Activated naive CD4-positive, alpha-beta T cell treated with anti-CD3 and anti-CD28 coated beads, Interleukin-2, amount 50 U/mL, for 72 hours (primary cell): ENCODE data around the gene DNAJC4. TPM values are rescaled to one million over a fixed set of nuclear protein-coding genes. Genes with fewer than 3 reads are reported as not detected.

Experiments used
- ATAC-seq, 2 donors: fragments of 150-1000 bp; cut with Tn5 transposase; 2 replicates each; pipeline ENCODE4 v1.10.0; 2021; ENCODE audit warnings: mild to moderate bottlenecking in 2 of 2, moderate library complexity in 2 of 2
- DNase-seq, 2 donors: peaks; one replicate each; pipeline ENCODE4 v3.0.0; 2021 to 2022; ENCODE audit warnings: low spot score in 2 of 2
- H3K27ac Mint-ChIP-seq, 2 donors: one replicate each; pipeline ENCODE4 v1.8.0; 2022; ENCODE audit warnings: mild to moderate bottlenecking in 2 of 2, mixed read lengths in 2 of 2
- H3K36me3 Mint-ChIP-seq, 2 donors: one replicate each; pipeline ENCODE4 v1.8.0; 2022; ENCODE audit warnings: mixed read lengths in 2 of 2
- H3K9me3 Mint-ChIP-seq, 2 donors: one replicate each; pipeline ENCODE4 v1.8.0; 2022; ENCODE audit warnings: mixed read lengths in 2 of 2
- total RNA-seq, 2 donors: library from RNA; stranded (reverse); gene quantifications; one replicate each; pipeline ENCODE4 v1.2.3, GENCODE V29; 2022

DNAJC4 gene
- total RNA-seq, 2 donors from 2014 or later, result 26.7 to 48.7 TPM

DNA sequence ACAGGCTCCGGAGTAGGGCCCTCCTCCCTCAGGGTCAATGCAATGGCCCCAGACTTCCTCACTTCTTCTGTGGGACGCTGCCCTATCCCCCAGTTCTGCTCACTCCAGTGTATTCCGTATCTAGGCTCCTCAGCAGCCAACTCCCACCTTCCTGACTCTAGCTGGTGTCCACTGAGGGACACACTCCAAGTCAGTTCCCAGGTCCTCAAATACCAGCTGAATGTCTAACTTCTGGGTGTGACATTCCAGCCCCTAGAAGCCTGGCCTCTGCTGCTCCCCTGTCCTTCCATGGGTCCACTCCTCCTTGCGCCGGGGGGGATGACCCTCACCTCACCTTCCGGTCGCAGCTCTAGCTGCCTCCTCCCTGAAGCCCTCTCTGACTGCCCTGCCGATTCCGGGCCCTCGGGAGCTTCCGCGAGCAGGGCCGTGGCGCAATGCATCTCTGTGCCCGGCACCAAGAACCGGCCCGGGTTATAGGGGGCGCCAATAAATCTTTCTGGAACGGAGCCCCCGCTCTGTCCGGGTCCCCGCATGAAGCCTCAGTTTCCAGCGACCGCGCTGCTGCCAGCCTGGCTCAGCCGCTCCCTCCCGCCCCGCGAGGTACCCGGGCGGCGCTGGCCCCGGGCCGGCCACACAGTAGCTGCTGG is 38.7 kb downstream of the DNAJC4 start:
- H3K9me3 Mint-ChIP-seq, result no peaks in the 10 kb centered on the region
- ATAC-seq, result peak; percentile 1 to 10

DNA sequence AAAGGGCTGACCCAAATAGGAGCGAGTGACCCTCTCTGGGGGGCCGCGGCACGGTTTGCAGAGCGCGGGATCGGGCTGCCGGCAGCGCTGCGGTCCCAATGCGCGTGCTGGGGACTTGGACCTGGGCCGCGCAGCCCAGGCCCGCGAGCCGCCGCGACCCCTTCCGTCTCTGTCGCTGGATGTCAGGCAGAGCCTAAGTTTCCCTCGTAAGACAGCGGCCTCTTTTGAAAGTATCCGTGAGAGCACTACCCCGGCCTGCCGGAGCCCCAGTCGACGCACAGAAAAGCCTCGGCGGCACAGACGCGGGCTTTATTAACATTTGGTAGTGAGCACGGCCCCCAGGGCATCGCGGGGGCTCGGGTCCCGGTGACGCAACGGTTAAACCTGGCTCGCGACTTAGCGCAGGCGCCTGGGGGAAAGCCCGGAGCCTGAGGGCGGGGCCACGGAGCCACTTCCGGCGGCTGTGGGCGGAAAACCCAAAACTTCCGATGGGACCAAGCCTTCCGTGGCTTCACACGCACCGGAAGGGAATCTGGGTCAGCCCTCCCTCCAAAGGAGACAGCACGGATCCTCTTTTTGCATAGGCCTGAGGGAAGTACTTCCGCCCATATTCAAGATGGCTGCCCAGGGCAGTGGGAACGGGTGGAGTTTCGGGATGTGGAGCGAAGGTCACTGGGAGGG is 39.3 kb downstream of the DNAJC4 start:
- ATAC-seq (peak; percentile 84 to 86), DNase-seq (peak; percentile 97 to 98)
- Mint-ChIP-seq H3K36me3 (peaks cover 10 to 14% of the 10 kb centered on the region in 2 donors), H3K27ac (peak overlapping the region; percentile 91 to 98), H3K9me3 (no peaks in the 10 kb centered on the region)

More for the DNA sequence above, 38.7 kb downstream of the DNAJC4 start:
- DNase-seq, result peak; percentile 56 to 71
- Mint-ChIP-seq H3K36me3 (peaks cover 10 to 14% of the 10 kb centered on the region in 2 donors), H3K27ac (peak overlapping the region; percentile 88 to 91)

DNA sequence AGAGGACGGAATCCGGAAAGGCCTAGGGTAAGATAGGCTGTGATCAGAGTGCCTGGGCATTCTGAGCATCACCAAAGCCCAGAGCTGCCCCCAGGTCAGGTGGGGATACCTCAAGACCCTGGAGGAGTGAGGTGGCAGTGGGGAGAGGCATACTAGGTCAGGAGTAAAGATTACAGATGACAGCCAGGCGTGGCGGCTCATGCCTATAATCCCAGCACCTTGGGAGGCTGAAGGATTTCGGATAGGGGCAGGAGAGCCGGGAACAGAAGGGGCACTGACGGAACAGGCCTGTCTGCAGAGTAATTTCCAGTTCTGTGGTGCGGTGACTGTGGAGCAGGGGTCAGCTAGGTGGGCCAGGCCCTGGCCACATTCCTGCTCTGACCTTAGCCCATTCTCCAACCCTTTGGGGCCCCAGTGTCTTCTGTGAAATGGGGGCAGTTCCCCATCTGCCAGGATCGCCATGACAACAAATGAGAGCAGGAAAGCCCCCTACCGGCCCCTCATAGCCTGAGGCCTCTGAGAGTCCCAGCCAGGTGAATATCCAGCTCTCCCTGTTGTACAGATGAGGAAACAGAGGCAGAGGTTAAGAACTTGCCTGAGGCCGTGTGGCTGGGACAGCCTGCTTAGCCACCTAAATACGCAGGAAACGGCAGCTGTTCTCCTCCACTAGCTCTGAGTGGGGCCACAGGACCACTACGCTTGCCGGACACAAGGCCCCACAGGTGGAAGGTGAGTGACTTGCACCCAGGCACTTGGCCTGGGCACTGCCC is 44.9 kb downstream of the DNAJC4 start:
- Mint-ChIP-seq H3K9me3 (no peaks in the 10 kb centered on the region), H3K27ac (peak overlapping the region in 1 of 2 donors; percentile 19), H3K36me3 (peaks cover 2 to 4% of the 10 kb centered on the region in 2 donors)
- no peak for ATAC-seq
- no peak for DNase-seq

DNA sequence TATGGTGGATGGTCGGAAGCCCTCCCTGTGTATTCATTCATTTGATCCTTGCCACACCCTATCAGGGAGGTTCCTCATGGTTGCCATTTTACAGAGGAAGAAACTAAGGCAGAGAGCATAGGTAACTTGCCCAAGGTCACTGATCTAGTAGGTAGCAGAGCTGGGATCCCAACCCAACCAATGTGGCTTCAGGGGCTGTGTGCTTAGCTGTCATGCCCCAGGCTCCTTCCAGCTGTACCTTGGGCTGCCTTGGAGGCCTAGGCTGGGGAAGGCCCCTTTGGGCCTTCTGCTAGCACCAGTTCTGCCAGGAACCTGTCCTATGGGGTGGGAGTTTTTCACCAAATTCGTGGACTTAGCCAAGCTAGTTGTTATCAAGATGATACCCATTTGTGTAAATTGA is 45.5 kb downstream of the DNAJC4 start:
- Mint-ChIP-seq H3K9me3 (no peaks in the 10 kb centered on the region), H3K36me3 (no peaks in the 10 kb centered on the region)
- no peak for ATAC-seq

DNA sequence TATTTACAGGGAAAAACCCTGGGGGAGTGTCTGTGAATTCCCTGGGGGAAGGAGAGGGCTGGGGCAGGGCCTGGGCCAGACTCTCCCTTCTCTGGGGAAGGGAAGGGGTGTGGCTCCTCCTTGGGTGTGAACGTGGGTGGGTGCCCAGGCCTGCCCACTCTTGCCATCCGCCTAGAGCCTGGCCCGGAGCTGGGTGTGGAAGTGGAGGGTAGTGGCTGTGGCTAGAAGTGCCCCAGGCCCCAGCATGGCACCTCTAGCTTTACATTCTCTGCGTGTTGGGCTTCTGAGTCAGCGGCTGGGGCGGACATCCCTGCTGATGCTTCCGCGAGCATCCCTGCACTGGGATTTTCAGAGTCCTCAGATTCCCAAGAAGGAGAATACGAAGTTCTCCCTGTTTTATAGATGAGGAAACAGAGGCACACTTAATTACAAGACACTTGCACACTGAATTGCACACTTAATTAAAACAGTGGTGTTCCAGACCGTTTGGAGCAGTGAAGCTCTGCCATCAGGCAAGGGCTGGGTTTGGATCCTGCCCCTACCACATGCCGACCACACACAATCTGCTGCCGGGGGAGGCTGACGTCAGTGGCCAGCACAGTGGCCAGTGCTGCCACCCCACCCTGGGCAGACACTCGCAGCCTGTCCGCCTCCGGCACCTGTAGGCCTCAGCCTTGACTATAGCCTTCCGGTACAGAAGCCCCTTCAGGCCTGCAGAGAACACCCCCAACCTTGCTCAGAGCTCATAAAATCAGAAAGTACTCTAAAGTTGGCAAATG is 46.5 kb downstream of the DNAJC4 start:
- no peak overlapping the region for H3K27ac Mint-ChIP-seq
- DNase-seq (no peak), ATAC-seq (no peak)
- no peaks in the 10 kb centered on the region for H3K36me3 Mint-ChIP-seq
- no peaks in the 10 kb centered on the region for H3K9me3 Mint-ChIP-seq

More for the DNA sequence above, 45.5 kb downstream of the DNAJC4 start:
- DNase-seq, result no peak
- H3K27ac Mint-ChIP-seq, result no peak overlapping the region

DNA sequence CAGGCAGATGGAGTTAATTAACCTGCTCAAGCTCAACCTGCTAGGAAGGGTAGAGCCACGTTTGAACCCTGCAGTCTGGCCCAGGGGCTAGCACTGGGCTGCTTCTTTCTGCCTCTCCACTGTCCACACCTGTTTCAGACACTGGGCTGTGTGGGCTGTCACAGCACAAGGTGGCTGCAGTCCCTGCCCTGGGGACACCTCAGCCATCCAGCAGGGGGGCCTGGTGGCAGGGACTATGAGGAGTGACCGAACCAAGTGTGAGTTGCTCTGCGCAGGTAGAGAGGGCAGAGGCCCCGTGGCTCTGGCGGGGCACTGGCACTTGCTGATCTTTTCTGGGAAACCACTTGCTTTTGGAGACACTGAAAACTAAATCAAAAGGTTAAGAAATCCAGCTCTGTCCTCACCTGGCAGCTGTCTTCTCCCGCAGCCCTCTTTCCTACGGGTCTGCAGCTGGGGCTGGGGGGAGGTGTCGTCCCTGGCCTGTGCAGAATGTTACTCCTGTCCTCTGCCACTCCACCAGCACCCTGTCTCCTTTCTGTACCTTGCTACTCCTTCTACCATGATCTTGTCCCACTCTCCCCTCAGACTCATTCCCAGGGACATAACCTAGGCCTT is 48.3 kb downstream of the DNAJC4 start:
- H3K36me3 Mint-ChIP-seq, result no peaks in the 10 kb centered on the region
- ATAC-seq (no peak), DNase-seq (no peak)
- H3K9me3 Mint-ChIP-seq, result no peaks in the 10 kb centered on the region
- H3K27ac Mint-ChIP-seq, result no peak overlapping the region

DNA sequence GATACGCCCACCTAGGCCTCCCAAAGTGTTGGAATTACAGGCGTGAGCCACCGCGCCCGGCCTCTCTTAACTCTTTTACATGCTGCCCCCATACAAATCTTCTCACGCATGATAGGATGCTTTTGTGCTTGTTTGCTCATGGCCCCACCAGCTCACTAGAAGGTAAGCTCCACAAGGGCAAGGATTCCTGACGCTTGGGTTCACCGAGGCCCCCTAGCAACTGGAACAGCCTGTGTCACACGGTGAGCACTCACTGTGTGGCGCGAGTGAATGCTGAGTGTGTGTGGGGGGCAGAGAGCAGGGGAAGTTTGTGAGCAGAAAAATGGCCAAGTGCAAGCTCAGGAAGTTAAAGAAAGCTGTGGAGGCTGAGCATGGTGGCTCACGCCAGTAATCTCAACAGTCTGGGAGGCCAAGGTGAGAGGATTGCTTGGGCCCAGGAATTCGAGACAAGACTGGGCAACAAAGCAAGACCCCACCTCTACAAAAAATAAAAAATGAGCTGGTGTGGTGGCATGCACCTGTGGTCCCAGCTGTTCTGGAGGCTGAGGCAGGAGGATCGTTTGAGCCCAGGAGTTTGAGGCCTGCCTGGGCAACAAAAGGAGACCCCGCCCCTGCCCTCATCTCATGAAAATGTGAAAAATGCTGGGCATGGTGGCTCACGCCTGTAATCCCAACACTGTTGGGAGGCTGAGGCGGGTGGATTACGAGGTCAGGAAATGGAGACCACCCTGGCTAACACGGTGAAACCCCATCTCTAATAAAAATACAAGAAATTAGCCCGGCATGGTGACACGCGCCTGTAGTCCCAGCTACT is 51.8 kb downstream of the DNAJC4 start:
- ATAC-seq (no peak), DNase-seq (no peak)
- H3K27ac Mint-ChIP-seq, result peak overlapping the region in 1 of 2 donors; percentile 31
- H3K9me3 Mint-ChIP-seq, result no peaks in the 10 kb centered on the region
- H3K36me3 Mint-ChIP-seq, result no peaks in the 10 kb centered on the region

DNA sequence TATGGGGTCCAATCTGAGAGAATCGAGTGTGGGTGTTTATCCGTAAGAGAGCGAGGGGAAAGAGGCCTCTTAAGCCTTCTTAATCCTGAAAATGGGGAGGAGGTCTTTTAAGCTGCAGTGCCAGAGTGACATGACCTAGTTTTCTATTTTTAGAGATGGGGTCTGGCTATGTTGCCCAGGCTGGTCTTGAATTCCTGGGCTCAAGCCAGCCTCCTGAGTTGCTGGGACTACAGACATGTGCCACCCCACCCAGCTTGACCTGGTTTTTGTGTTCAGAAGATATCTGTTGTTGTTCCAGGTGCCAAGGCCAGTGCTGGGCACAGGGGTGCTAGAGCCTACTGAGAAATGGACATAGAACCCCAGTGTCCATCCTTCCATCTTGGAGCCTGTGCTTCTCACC is 52.7 kb downstream of the DNAJC4 start:
- no peaks in the 10 kb centered on the region for H3K36me3 Mint-ChIP-seq
- ATAC-seq (no peak), DNase-seq (no peak)
- H3K27ac Mint-ChIP-seq, result no peak overlapping the region
- H3K9me3 Mint-ChIP-seq, result no peaks in the 10 kb centered on the region

Other genes with a start within 250 kb of the DNAJC4 start
- gene OTUB1, start 244.1 kb upstream of the DNAJC4 start, total RNA-seq, result 10 to 100 TPM; 60.0 to 86.4 TPM
- gene FLRT1, start 194.6 kb upstream of the DNAJC4 start, total RNA-seq, result not detected
- 10 to 100 TPM; 11.0 to 25.3 TPM for gene MACROD1, start 64.4 kb upstream of the DNAJC4 start, total RNA-seq
- gene STIP1, start 44.4 kb upstream of the DNAJC4 start, total RNA-seq, result 100 to 1,000 TPM; 328 to 366 TPM
- gene FERMT3, start 23.8 kb upstream of the DNAJC4 start, total RNA-seq, result 100 to 1,000 TPM; 142 to 193 TPM
- 10 to 100 TPM; 31.2 to 36.5 TPM for gene TRPT1, start 4.4 kb upstream of the DNAJC4 start, total RNA-seq
- 10 to 100 TPM; 87.4 to 88.8 TPM for gene NUDT22, start 4.3 kb upstream of the DNAJC4 start, total RNA-seq
- 100 to 1,000 TPM in 1 of 2 donors, 10 to 100 TPM in 1; 57.6 to 119 TPM for gene VEGFB, start 4.0 kb downstream of the DNAJC4 start, total RNA-seq
- 10 to 100 TPM; 27.7 to 36.0 TPM for gene FKBP2, start 10.5 kb downstream of the DNAJC4 start, total RNA-seq
- 100 to 1,000 TPM; 177 to 262 TPM for gene PPP1R14B, start 16.4 kb downstream of the DNAJC4 start, total RNA-seq
- 10 to 100 TPM; 10.4 to 13.7 TPM for gene PLCB3, start 21.0 kb downstream of the DNAJC4 start, total RNA-seq
- 10 to 100 TPM in 1 of 2 donors, 1 to 10 TPM in 1; 7.1 to 31.6 TPM for gene BAD, start 54.1 kb downstream of the DNAJC4 start, total RNA-seq
- 10 to 100 TPM; 34.2 to 37.6 TPM for gene GPR137, start 55.3 kb downstream of the DNAJC4 start, total RNA-seq
- under 1 TPM; 0.23 to 0.46 TPM for gene KCNK4, start 60.8 kb downstream of the DNAJC4 start, total RNA-seq
- gene CATSPERZ, start 69.8 kb downstream of the DNAJC4 start, total RNA-seq, result under 1 TPM in 1 of 2 donors, not detected in 1; 0.55 TPM
- gene ESRRA, start 75.0 kb downstream of the DNAJC4 start, total RNA-seq, result 10 to 100 TPM; 33.6 to 48.1 TPM
- 100 to 1,000 TPM; 198 to 213 TPM for gene TRMT112, start 87.0 kb downstream of the DNAJC4 start, total RNA-seq
- gene PRDX5, start 87.6 kb downstream of the DNAJC4 start, total RNA-seq, result 100 to 1,000 TPM; 131 to 152 TPM
- 100 to 1,000 TPM in 1 of 2 donors, 10 to 100 TPM in 1; 75.0 to 103 TPM for gene CCDC88B, start 109.7 kb downstream of the DNAJC4 start, total RNA-seq
- 10 to 100 TPM; 23.2 to 23.8 TPM for gene RPS6KA4, start 128.6 kb downstream of the DNAJC4 start, total RNA-seq